M059J (cell line): ENCODE data around the gene SCAP. TPM values are rescaled to one million over a fixed set of nuclear protein-coding genes. Genes with fewer than 3 reads are reported as not detected.
A peak's percentile ranks its signal among the peaks of the same experiment; 100 is the strongest.

Experiments used
- DNase-seq: peaks from one replicate; pipeline ENCODE4 v3.0.0-alpha.2; 2012; ENCODE audit warnings: low read depth
- total RNA-seq: library from RNA; depleted of rRNA; stranded (reverse); fragments of >200 nt; shearing (Covaris generic); gene quantifications from 2 replicates; pipeline ENCODE4 v1.2.3, GENCODE V29; 2014; rRNA removed

Gene SCAP
- total RNA-seq, 1 experiment from 2014 or later = 40.1 TPM

DNA sequence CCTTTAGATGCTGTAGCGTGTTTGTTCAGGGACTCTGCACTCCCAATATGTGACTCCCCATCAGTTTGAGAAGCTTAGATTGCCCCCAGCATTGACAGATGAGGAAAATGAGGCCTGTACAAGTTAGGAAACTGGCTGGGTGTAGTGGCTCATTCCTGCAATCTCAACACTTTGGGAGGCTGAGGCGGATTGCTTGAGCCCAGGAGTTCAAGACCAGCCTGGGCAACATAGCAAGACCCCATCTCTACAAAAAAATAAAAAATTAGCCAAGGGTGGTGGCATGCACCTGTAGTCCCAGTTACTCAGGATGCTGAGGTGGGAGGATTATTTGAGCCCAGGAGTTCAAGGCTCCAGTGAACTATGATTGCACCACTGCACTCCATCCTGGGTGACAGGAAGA is 108.9 kb downstream of the SCAP start:
- no peak for DNase-seq

DNA sequence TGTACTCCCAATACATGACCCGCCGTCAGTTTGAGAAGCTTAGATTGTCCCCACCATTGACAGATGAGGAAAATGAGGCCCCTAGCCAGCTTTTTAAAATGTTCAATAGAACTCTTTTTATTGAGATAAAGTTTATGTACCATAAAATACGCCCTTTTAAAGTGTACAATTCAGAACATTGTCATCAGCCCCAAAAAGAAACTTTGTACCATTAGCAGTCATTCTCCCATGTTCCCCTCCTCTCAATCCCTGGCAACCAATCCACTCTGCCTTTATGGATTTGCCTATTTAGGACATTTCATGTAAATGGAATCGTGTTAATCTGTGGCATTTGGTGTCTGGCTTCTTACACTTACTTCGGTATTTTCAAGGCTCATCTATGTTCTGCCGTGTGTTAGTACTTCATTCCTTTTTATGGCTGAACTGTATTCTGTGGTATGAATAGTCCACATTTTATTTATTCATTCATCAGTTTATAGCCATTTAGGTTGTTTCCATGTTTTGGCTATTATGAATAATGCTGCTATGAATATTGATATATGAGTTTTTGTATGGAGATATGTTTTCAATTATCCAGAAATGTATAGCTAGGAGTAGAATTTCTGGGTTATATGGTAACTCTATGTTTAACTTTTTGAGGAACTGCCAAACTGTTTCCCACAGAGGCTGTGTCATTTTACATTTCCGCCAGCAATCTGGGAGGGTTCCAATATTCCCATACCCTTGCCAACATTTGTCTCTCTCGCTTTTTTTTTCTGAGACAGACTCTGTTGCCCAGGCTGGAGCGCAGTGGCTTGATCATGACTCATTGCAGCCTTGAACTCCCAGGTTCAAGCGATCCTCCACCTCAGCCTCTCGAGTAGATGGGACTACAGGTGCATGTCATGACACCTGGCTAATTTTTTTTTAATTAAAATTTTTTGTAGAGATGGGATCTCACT is 110.3 kb downstream of the SCAP start:
- DNase-seq = peak; percentile 87

Other genes starting within 250 kb of the SCAP start
- 3.1 and 5.7 TPM in 2 replicates for gene KIF9, start 193.1 kb downstream of the SCAP start, total RNA-seq
- 6.9 and 12.7 TPM in 2 replicates for gene KLHL18, start 193.0 kb downstream of the SCAP start, total RNA-seq
- 3.3 and 8.5 TPM in 2 replicates for gene PTPN23, start 94.9 kb downstream of the SCAP start, total RNA-seq
- 20.4 and 24.5 TPM in 2 replicates for gene ELP6, start 37.8 kb upstream of the SCAP start, total RNA-seq
- 1.1 and 1.3 TPM in 2 replicates for gene CSPG5, start 102.9 kb upstream of the SCAP start, total RNA-seq